Measurements from ENCODE around the gene ERAL1.

The ERAL1 gene

GRCh38 chr17:28880572-28880945 is 25.7 kb downstream of the ERAL1 start:
- Histone ChIP-seq H3K27me3 (ENCODE audit: low read depth, low read length) (no peaks in the 10 kb centered on the region), H3K36me3 (ENCODE audit: control insufficient read depth in 1 of 2, insufficient read depth in 2 of 2, low read length in 2 of 2) (peaks cover 55 to 65% of the 10 kb centered on the region in 2 donors), H3K4me3 (ENCODE audit: low read depth in 1 of 2, low read length in 2 of 2) (no peak overlapping the region), H3K9me3 (ENCODE audit: control insufficient read depth in 1 of 2, low read length in 2 of 2) (no peaks in the 10 kb centered on the region), H3K27ac (ENCODE audit: low read length) (no peak overlapping the region), H3K4me1 (ENCODE audit: control insufficient read depth in 1 of 2, insufficient read depth in 2 of 2, low read length in 2 of 2) (no peaks in the 10 kb centered on the region)

GRCh38 chr17:28881533-28882056 is 26.8 kb downstream of the ERAL1 start:
- no peak overlapping the region for H3K4me3 ChIP-seq (ENCODE audit: low read depth in 1 of 2, low read length in 2 of 2)
- no peaks in the 10 kb centered on the region for H3K27me3 ChIP-seq (ENCODE audit: low read depth, low read length)
- no peak overlapping the region for H3K27ac ChIP-seq (ENCODE audit: low read length)
- H3K36me3 ChIP-seq (ENCODE audit: control insufficient read depth in 1 of 2, insufficient read depth in 2 of 2, low read length in 2 of 2), result peaks cover 56 to 76% of the 10 kb centered on the region in 2 donors
- H3K4me1 ChIP-seq (ENCODE audit: control insufficient read depth in 1 of 2, insufficient read depth in 2 of 2, low read length in 2 of 2), result no peaks in the 10 kb centered on the region
- no peaks in the 10 kb centered on the region for H3K9me3 ChIP-seq (ENCODE audit: control insufficient read depth in 1 of 2, low read length in 2 of 2)

DNA sequence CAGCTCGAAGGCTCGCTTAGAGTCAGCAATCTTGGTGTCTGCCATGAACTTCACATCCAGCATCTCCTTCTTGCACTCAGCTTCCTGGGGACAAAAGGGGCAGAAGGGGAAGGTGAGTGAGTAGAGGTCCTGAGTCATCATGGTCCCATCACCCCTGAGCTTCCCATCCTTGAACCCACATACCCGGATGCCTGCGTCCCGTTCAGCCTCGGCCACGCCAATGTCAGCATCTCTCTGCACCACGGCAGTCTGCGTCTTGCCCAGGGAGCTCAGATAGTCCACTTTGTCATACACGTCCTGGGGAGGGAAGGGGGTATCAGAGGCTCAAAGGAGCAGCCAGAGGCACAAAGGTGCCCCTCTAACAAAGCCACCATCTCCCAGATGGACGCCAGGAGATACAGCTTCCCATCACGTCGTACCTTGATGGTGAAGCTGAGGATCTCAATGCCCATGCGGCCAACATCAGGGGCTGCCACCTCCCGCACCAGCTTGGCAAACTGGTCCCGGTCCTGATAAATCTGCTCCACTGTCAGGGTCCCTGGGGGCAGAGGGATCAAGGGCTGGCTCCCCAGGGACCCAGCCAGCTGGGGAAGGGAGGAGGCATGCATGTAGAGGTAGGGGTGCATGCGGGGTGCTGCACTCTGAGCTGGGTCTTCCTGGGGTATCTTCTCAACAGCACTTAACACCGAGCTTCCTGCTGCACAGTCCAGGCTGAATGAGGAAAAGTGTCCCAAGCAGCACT is 27.5 kb downstream of the ERAL1 start:
- Histone ChIP-seq H3K36me3 (ENCODE audit: control insufficient read depth in 1 of 2, insufficient read depth in 2 of 2, low read length in 2 of 2) (peaks cover 56 to 81% of the 10 kb centered on the region in 2 donors), H3K27ac (ENCODE audit: low read length) (no peak overlapping the region), H3K4me1 (ENCODE audit: control insufficient read depth in 1 of 2, insufficient read depth in 2 of 2, low read length in 2 of 2) (no peaks in the 10 kb centered on the region), H3K27me3 (ENCODE audit: low read depth, low read length) (no peaks in the 10 kb centered on the region), H3K4me3 (ENCODE audit: low read depth in 1 of 2, low read length in 2 of 2) (no peak overlapping the region), H3K9me3 (ENCODE audit: control insufficient read depth in 1 of 2, low read length in 2 of 2) (no peaks in the 10 kb centered on the region)

- Histone ChIP-seq H3K36me3 (ENCODE audit: control insufficient read depth in 1 of 2, insufficient read depth in 2 of 2, low read length in 2 of 2) (peaks cover 49 to 88% of the 10 kb centered on the region in 2 donors), H3K4me1 (ENCODE audit: control insufficient read depth in 1 of 2, insufficient read depth in 2 of 2, low read length in 2 of 2) (no peaks in the 10 kb centered on the region), H3K9me3 (ENCODE audit: control insufficient read depth in 1 of 2, low read length in 2 of 2) (no peaks in the 10 kb centered on the region), H3K27me3 (ENCODE audit: low read depth, low read length) (no peaks in the 10 kb centered on the region), H3K4me3 (ENCODE audit: low read depth in 1 of 2, low read length in 2 of 2) (no peak overlapping the region), H3K27ac (ENCODE audit: low read length) (no peak overlapping the region)
These were observed 29.3 kb downstream of the ERAL1 start for GRCh38 chr17:28883967-28884702.

- Histone ChIP-seq H3K4me3 (ENCODE audit: low read depth in 1 of 2, low read length in 2 of 2) (no peak overlapping the region), H3K36me3 (ENCODE audit: control insufficient read depth in 1 of 2, insufficient read depth in 2 of 2, low read length in 2 of 2) (peaks cover 37 to 75% of the 10 kb centered on the region in 2 donors), H3K9me3 (ENCODE audit: control insufficient read depth in 1 of 2, low read length in 2 of 2) (no peaks in the 10 kb centered on the region), H3K27me3 (ENCODE audit: low read depth, low read length) (no peaks in the 10 kb centered on the region), H3K4me1 (ENCODE audit: control insufficient read depth in 1 of 2, insufficient read depth in 2 of 2, low read length in 2 of 2) (no peaks in the 10 kb centered on the region), H3K27ac (ENCODE audit: low read length) (no peak overlapping the region)
These were observed 30.5 kb downstream of the ERAL1 start for GRCh38 chr17:28885363-28885762.

GRCh38 chr17:28885951-28886350 is 31.1 kb downstream of the ERAL1 start:
- Histone ChIP-seq H3K4me1 (ENCODE audit: control insufficient read depth in 1 of 2, insufficient read depth in 2 of 2, low read length in 2 of 2) (no peaks in the 10 kb centered on the region), H3K27ac (ENCODE audit: low read length) (no peak overlapping the region), H3K9me3 (ENCODE audit: control insufficient read depth in 1 of 2, low read length in 2 of 2) (no peaks in the 10 kb centered on the region), H3K27me3 (ENCODE audit: low read depth, low read length) (no peaks in the 10 kb centered on the region), H3K4me3 (ENCODE audit: low read depth in 1 of 2, low read length in 2 of 2) (no peak overlapping the region), H3K36me3 (ENCODE audit: control insufficient read depth in 1 of 2, insufficient read depth in 2 of 2, low read length in 2 of 2) (peaks cover 31 to 70% of the 10 kb centered on the region in 2 donors)

GRCh38 chr17:28887871-28888471 is 33.2 kb downstream of the ERAL1 start:
- H3K4me3 ChIP-seq (ENCODE audit: low read depth in 1 of 2, low read length in 2 of 2), result no peak overlapping the region
- no peak overlapping the region for H3K27ac ChIP-seq (ENCODE audit: low read length)
- H3K4me1 ChIP-seq (ENCODE audit: control insufficient read depth in 1 of 2, insufficient read depth in 2 of 2, low read length in 2 of 2), result no peaks in the 10 kb centered on the region
- no peaks in the 10 kb centered on the region for H3K27me3 ChIP-seq (ENCODE audit: low read depth, low read length)
- H3K36me3 ChIP-seq (ENCODE audit: control insufficient read depth in 1 of 2, insufficient read depth in 2 of 2, low read length in 2 of 2), result peaks cover 19 to 49% of the 10 kb centered on the region in 2 donors
- H3K9me3 ChIP-seq (ENCODE audit: control insufficient read depth in 1 of 2, low read length in 2 of 2), result no peaks in the 10 kb centered on the region

DNA sequence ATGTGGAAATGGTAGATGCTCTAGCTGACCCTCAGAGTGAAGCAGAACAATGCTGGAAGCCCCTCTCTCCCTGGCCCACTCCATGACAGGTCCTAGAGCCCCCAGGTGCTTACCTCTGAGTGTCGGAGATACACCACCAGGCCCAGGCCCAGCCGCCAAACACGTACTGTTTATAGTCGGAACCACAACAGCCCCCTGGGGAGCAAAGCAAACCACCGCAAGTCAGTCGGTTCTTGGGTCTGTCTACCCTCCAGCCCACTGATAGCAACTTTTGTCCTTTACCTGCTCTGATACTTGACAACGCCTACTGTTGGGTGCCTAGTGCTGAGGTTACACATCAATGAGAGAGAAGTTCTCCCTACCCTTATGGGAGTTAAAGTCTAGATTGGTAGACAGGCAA is 34.0 kb downstream of the ERAL1 start:
- no peaks in the 10 kb centered on the region for H3K4me1 ChIP-seq (ENCODE audit: control insufficient read depth in 1 of 2, insufficient read depth in 2 of 2, low read length in 2 of 2)
- no peaks in the 10 kb centered on the region for H3K9me3 ChIP-seq (ENCODE audit: control insufficient read depth in 1 of 2, low read length in 2 of 2)
- peaks cover 19 to 42% of the 10 kb centered on the region in 2 donors for H3K36me3 ChIP-seq (ENCODE audit: control insufficient read depth in 1 of 2, insufficient read depth in 2 of 2, low read length in 2 of 2)
- H3K27ac ChIP-seq (ENCODE audit: low read length), result no peak overlapping the region
- H3K4me3 ChIP-seq (ENCODE audit: low read depth in 1 of 2, low read length in 2 of 2), result no peak overlapping the region
- H3K27me3 ChIP-seq (ENCODE audit: low read depth, low read length), result no peaks in the 10 kb centered on the region

DNA sequence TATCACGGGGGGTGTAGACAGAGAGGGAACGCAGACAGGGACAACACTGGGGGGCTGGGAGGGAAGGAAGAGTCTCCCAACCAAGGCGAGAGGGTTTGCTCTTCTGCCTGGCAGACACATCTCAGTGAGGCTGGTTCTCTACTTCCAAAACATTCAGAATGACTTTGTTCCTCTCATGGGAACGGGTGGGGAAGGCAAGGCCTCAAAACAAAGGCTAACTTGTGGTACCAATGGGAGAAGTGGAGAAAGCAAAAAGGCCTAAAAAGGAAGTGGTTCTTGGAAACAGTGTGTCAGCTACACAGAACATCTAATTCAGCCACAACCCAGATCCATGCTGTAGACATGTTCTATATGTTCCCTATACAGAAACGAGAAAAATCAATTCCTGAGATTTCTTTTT is 35.2 kb downstream of the ERAL1 start:
- Histone ChIP-seq H3K4me3 (ENCODE audit: low read depth in 1 of 2, low read length in 2 of 2) (no peak overlapping the region), H3K4me1 (ENCODE audit: control insufficient read depth in 1 of 2, insufficient read depth in 2 of 2, low read length in 2 of 2) (no peaks in the 10 kb centered on the region), H3K27ac (ENCODE audit: low read length) (no peak overlapping the region), H3K9me3 (ENCODE audit: control insufficient read depth in 1 of 2, low read length in 2 of 2) (no peaks in the 10 kb centered on the region), H3K36me3 (ENCODE audit: control insufficient read depth in 1 of 2, insufficient read depth in 2 of 2, low read length in 2 of 2) (peaks cover 16 to 30% of the 10 kb centered on the region in 2 donors), H3K27me3 (ENCODE audit: low read depth, low read length) (no peaks in the 10 kb centered on the region)

DNA sequence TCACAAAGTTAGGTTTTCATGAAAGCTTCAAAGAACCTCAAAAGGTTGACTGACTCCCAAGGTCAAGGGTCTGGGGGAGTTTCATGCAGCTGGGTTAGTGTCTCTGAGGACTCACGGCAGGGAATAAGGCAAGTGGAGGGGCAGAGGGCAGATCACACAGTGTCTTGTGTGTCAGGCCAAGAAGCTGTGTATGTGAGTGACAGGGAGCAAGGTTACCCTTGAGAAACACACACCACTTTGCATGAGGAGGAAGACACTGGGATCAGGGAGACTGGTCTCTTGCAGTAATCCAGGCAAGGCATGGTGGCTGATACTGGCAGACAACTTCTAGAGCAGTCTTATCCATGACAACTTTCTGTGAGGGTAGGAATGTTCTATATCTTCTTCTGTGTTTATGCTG is 36.4 kb downstream of the ERAL1 start:
- Histone ChIP-seq H3K4me1 (ENCODE audit: control insufficient read depth in 1 of 2, insufficient read depth in 2 of 2, low read length in 2 of 2) (peaks cover 4 to 10% of the 10 kb centered on the region in 2 donors), H3K27ac (ENCODE audit: low read length) (no peak overlapping the region), H3K36me3 (ENCODE audit: control insufficient read depth in 1 of 2, insufficient read depth in 2 of 2, low read length in 2 of 2) (peaks cover 9 to 18% of the 10 kb centered on the region in 2 donors), H3K4me3 (ENCODE audit: low read depth in 1 of 2, low read length in 2 of 2) (no peak overlapping the region), H3K9me3 (ENCODE audit: control insufficient read depth in 1 of 2, low read length in 2 of 2) (no peaks in the 10 kb centered on the region), H3K27me3 (ENCODE audit: low read depth, low read length) (no peaks in the 10 kb centered on the region)

DNA sequence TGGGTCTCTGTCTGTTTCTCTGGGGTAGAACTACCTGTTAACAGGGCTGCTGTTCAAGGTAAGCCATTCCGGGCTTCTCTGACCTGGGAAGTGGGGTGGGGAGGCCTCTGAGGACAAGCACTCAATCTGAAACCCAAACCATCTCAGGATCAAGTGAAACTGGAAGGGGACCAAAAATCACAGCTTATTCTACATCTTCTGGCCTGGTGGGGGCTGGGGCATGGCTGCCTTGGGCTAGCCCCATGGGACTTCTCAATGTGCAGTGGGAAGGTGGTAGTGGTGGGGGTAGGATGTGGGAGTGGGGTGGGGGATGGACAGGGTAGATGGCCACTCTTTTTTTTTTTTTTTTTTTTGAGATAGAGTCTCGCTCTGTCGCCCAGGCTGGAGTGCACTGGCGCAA is 37.2 kb downstream of the ERAL1 start:
- no peaks in the 10 kb centered on the region for H3K9me3 ChIP-seq (ENCODE audit: control insufficient read depth in 1 of 2, low read length in 2 of 2)
- H3K27ac ChIP-seq (ENCODE audit: low read length), result no peak overlapping the region
- H3K4me3 ChIP-seq (ENCODE audit: low read depth in 1 of 2, low read length in 2 of 2), result no peak overlapping the region
- H3K4me1 ChIP-seq (ENCODE audit: control insufficient read depth in 1 of 2, insufficient read depth in 2 of 2, low read length in 2 of 2), result peaks cover 7 to 16% of the 10 kb centered on the region in 2 donors
- H3K36me3 ChIP-seq (ENCODE audit: control insufficient read depth in 1 of 2, insufficient read depth in 2 of 2, low read length in 2 of 2), result peaks cover 9 to 10% of the 10 kb centered on the region in 2 donors
- no peaks in the 10 kb centered on the region for H3K27me3 ChIP-seq (ENCODE audit: low read depth, low read length)
